ENCODE data around the gene SMG7. TPM values are rescaled to one million over a fixed set of nuclear protein-coding genes. Genes with fewer than 3 reads are reported as not detected.

Gene SMG7
- total RNA-seq, 2 experiments from 2014 or later, result 45.0 to 185 TPM

DNA sequence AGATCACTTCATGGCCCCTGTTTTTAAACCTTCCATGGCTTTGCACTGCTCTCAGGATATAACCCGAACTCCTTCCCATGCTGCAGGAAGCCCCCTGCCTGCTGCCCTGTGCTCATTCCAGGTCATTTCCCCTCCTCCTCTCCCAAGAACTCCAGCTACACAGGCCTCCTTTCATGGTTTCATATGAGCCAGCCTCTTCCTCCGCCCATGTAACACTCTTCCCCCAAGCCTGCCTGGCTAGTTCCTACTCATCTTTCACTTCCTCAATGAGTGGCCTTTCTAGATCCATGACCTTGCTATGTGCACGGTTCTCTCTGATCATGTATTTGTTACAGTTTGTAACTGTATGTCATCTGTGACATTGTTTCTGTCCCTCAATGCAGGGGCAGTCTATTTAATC is 121.1 kb downstream of the SMG7 start:
- H3K9me2 ChIP-seq (ENCODE audit: insufficient read depth, low read length), result no peaks in the 10 kb centered on the region
- POLR2A ChIA-PET, result interaction anchor here (0.6 to 1.5 kb wide), 3 partner anchors 13 to 41 kb away, joined by 3 to 5 read pairs (median 3); no protein-coding TSS in a partner anchor
- H4K20me1 ChIP-seq (ENCODE audit: insufficient read depth, low read length), result no peaks in the 10 kb centered on the region
- peak overlapping the region; percentile 50 for H2AFZ ChIP-seq (ENCODE audit: low read length)
- TF ChIP-seq CTCF (conservative IDR thresholded peaks at IDR 0.05; ENCODE audit: low read length) (no peak), EZH2phosphoT487 (IDR thresholded peaks at IDR 0.05; ENCODE audit: borderline replicate concordance, low read depth, low read length) (no peak)
- no TSS peak for BruUV-seq (replicated peaks)
- peak overlapping the region; percentile 7 for H3K4me3 ChIP-seq (ENCODE audit: low read depth, low read length, poor library complexity, severe bottlenecking)
- peaks cover 58% of the 10 kb centered on the region for H3K4me1 ChIP-seq (ENCODE audit: insufficient read depth, low read length, poor library complexity, severe bottlenecking)
- no peaks in the 10 kb centered on the region for H3K79me2 ChIP-seq (ENCODE audit: insufficient read depth, low read depth, low read length)
- H3K9me3 ChIP-seq (ENCODE audit: low read length), result peaks cover 4% of the 10 kb centered on the region; the same call in 1 of the 2 replicates
- CTCF ChIA-PET (ENCODE audit: unreplicated experiment), result no interaction called here
- no peak overlapping the region for H3K27ac ChIP-seq (ENCODE audit: low read depth, low read length, poor library complexity, severe bottlenecking)
- peak overlapping the region; percentile 62 for H3K4me2 ChIP-seq (ENCODE audit: low read length)
- intact Hi-C loops (cut with micrococcal nuclease; ENCODE audit: unreplicated experiment), result no loop called here
- peak; percentile 47 for DNase-seq (ENCODE audit: low spot score)
- no peaks in the 10 kb centered on the region; the same call in 1 of the 2 replicates for H3K36me3 ChIP-seq (ENCODE audit: insufficient read depth, low read length)

DNA sequence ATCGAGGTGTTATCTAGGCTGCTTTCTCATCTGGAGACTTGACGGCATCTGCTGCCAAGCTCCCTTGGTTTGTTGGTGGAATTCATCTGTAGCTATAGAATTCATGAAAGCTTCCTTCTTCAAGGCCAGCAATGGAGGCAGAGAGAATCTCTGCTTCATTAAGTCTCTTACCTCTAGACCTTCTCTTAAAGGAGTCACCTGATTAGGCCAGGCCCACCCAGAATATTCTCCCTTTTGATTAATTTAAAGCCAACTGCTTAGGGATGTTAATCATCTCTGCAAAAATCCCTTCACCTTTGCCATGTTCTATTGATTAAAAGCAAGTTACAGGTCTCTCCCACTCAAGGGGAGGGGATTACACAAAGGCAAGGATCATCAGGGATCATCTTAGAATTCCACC is 123.2 kb downstream of the SMG7 start:
- H3K4me1 ChIP-seq (ENCODE audit: insufficient read depth, low read length, poor library complexity, severe bottlenecking), result peaks cover 37% of the 10 kb centered on the region
- H3K4me2 ChIP-seq (ENCODE audit: low read length), result no peak overlapping the region
- no peak for DNase-seq (ENCODE audit: low spot score)
- TF ChIP-seq CTCF (conservative IDR thresholded peaks at IDR 0.05; ENCODE audit: low read length) (no peak), EZH2phosphoT487 (IDR thresholded peaks at IDR 0.05; ENCODE audit: borderline replicate concordance, low read depth, low read length) (no peak)
- no peaks in the 10 kb centered on the region for H3K9me2 ChIP-seq (ENCODE audit: insufficient read depth, low read length)
- no peaks in the 10 kb centered on the region; the same call in 1 of the 2 replicates for H3K36me3 ChIP-seq (ENCODE audit: insufficient read depth, low read length)
- CTCF ChIA-PET (ENCODE audit: unreplicated experiment), result no interaction called here
- no peak overlapping the region for H3K4me3 ChIP-seq (ENCODE audit: low read depth, low read length, poor library complexity, severe bottlenecking)
- POLR2A ChIA-PET, result interaction anchor here (1.0 kb wide), 1 partner anchor 61 kb away, joined by 4 read pairs; no protein-coding TSS in a partner anchor
- no peak overlapping the region for H3K27ac ChIP-seq (ENCODE audit: low read depth, low read length, poor library complexity, severe bottlenecking)
- intact Hi-C loops (cut with micrococcal nuclease; ENCODE audit: unreplicated experiment), result no loop called here
- no peak overlapping the region for H2AFZ ChIP-seq (ENCODE audit: low read length)
- no TSS peak for BruUV-seq (replicated peaks)
- no peaks in the 10 kb centered on the region for H3K79me2 ChIP-seq (ENCODE audit: insufficient read depth, low read depth, low read length)
- H4K20me1 ChIP-seq (ENCODE audit: insufficient read depth, low read length), result no peaks in the 10 kb centered on the region
- H3K9me3 ChIP-seq (ENCODE audit: low read length), result peaks cover 4% of the 10 kb centered on the region; the same call in 1 of the 2 replicates

DNA sequence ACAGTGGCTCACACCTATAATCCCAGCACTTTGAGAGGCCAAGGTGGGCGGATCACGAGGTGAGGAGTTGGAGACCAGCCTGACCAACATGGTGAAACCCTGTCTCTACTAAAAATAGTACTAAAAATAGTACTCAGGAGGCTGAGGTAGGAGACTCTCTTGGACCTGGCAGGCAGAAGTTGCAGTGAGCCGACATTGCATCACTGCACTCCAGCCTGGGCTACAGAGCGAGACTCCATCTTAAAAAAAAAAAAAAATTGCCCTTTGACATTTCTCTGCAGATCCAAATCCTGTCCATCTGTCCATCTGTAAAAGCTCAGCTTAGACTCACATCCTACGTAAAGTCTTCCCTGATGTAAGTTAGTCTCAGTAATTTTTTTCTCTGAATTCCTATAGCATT is 124.2 kb downstream of the SMG7 start:
- H3K4me2 ChIP-seq (ENCODE audit: low read length), result no peak overlapping the region
- no peak for TF ChIP-seq EZH2phosphoT487 (IDR thresholded peaks at IDR 0.05; ENCODE audit: borderline replicate concordance, low read depth, low read length)
- no peak for TF ChIP-seq CTCF (conservative IDR thresholded peaks at IDR 0.05; ENCODE audit: low read length)
- CTCF ChIA-PET (ENCODE audit: unreplicated experiment), result no interaction called here
- H4K20me1 ChIP-seq (ENCODE audit: insufficient read depth, low read length), result no peaks in the 10 kb centered on the region
- H3K9me2 ChIP-seq (ENCODE audit: insufficient read depth, low read length), result no peaks in the 10 kb centered on the region
- POLR2A ChIA-PET, result no interaction called here
- H3K4me1 ChIP-seq (ENCODE audit: insufficient read depth, low read length, poor library complexity, severe bottlenecking), result peaks cover 27% of the 10 kb centered on the region
- no peaks in the 10 kb centered on the region; the same call in 1 of the 2 replicates for H3K36me3 ChIP-seq (ENCODE audit: insufficient read depth, low read length)
- H3K79me2 ChIP-seq (ENCODE audit: insufficient read depth, low read depth, low read length), result no peaks in the 10 kb centered on the region
- no peak overlapping the region for H2AFZ ChIP-seq (ENCODE audit: low read length)
- H3K9me3 ChIP-seq (ENCODE audit: low read length), result no peaks in the 10 kb centered on the region
- no peak overlapping the region for H3K4me3 ChIP-seq (ENCODE audit: low read depth, low read length, poor library complexity, severe bottlenecking)
- DNase-seq (ENCODE audit: low spot score), result no peak
- H3K27ac ChIP-seq (ENCODE audit: low read depth, low read length, poor library complexity, severe bottlenecking), result no peak overlapping the region
- intact Hi-C loops (cut with micrococcal nuclease; ENCODE audit: unreplicated experiment), result no loop called here
- BruUV-seq (replicated peaks), result no TSS peak
